Measurements from ENCODE around the gene S100A14.

- TF ChIP-seq CTCF (IDR thresholded peaks at IDR 0.05; ENCODE audit: low read length) (no peak), EZH2 (optimal IDR thresholded peaks at IDR 0.05; ENCODE audit: low read depth, low read length) (no peak)
Observed at GRCh38 chr1:153578490-153578889, 37.6 kb downstream of the S100A14 start.

Measured in MM.1S (cell line).